ENCODE measurements around the gene CCDC88B. TPM values are rescaled to one million over a fixed set of nuclear protein-coding genes. Genes with fewer than 3 reads are reported as not detected.
A peak's percentile ranks its signal among the peaks of the same experiment; 100 is the strongest.

CCDC88B gene
- total and polyA plus RNA-seq, 2 of the 8 experiments (the other 6 are each of a cell fraction or from before 2014, with no cell fraction given): 5.9 to 12.5 TPM

DNA sequence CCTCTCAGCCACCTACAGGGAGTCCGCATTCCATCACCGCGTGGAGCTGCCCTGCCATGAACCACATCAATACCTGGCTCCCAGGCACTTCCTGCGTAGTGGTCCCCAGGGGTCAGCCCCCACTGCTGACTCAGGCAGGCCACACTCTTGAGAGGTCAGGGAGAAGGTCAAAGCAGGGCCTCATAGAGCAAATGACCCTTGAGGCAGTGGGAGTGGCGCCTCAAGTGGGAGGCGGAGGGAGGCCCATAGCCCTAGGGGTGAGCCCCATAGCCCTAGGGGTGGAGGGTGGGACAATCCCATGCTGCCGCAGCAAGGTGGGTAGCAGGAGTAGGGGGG is 17.1 kb upstream of the CCDC88B start:
- H3K9ac ChIP-seq (replicated peaks in 1 of 4; ENCODE audit: extremely low read depth in 1 of 4, low read depth in 3 of 4, low read length in 3 of 4): no peak overlapping the region
- CTCF ChIA-PET (ENCODE audit: partially characterized antibody): interaction anchor here (1.4 to 37.6 kb wide), 5 partner anchors 9 to 33 kb away, joined by 6 to 614 read pairs (median 22); partner anchors contain the start of genes CATSPERZ, ESRRA, PRDX5 and TRMT112
- H2BK12ac ChIP-seq (ENCODE audit: low read depth, low read length): no peak overlapping the region
- no peak overlapping the region for H2BK120ac ChIP-seq (replicated peaks; ENCODE audit: low read depth, low read length)
- no peak overlapping the region for H3K18ac ChIP-seq (ENCODE audit: extremely low read depth, low read length)
- H2BK15ac ChIP-seq (ENCODE audit: low read length): no peak overlapping the region
- H3K4me3 ChIP-seq (ENCODE audit: extremely low read depth in 1 of 4, insufficient read depth in 2 of 4, low read depth in 3 of 4, low read length in 4 of 4): no peak overlapping the region
- peaks cover 3% of the 10 kb centered on the region; the same call in 1 of the 2 replicates for H3K23me2 ChIP-seq (ENCODE audit: low read depth, low read length)
- no peak overlapping the region for H3K4ac ChIP-seq (replicated peaks; ENCODE audit: insufficient read length, low read depth, low read length)
- no peak overlapping the region for H4K5ac ChIP-seq (ENCODE audit: insufficient read length, low read depth, low read length)
- no peak overlapping the region for H2AFZ ChIP-seq (ENCODE audit: low read length)
- peaks cover 0 to 3% of the 10 kb centered on the region in 2 experiments for H4K20me1 ChIP-seq (replicated peaks in 1 of 2; ENCODE audit: control insufficient read depth in 1 of 2, insufficient read depth in 2 of 2, low read length in 2 of 2)
- H2BK20ac ChIP-seq (ENCODE audit: low read length): no peak overlapping the region
- no peak overlapping the region for H3K56ac ChIP-seq (replicated peaks; ENCODE audit: insufficient read length, low read depth, low read length)
- POLR2A ChIA-PET (ENCODE audit: partially characterized antibody): interaction anchor here (0.7 to 2.6 kb wide), 4 partner anchors 9 to 52 kb away, joined by 4 to 12 read pairs (median 6); no protein-coding TSS in a partner anchor
- 0 out of 2 replicates have a peak overlapping the region, but pooled peaks have one; percentile 10 for H2AK5ac ChIP-seq (ENCODE audit: low read depth, low read length)
- peaks cover 1 to 10% (median 5%) of the 10 kb centered on the region in 4 experiments; a peak in 6 of 7 replicates for H3K4me1 ChIP-seq (replicated peaks in 1 of 4; ENCODE audit: control insufficient read depth in 3 of 4, insufficient read depth in 4 of 4, low read length in 3 of 4)
- peaks cover 0 to 10% of the 10 kb centered on the region in 2 experiments; a peak in 1 of 4 replicates for H3K79me2 ChIP-seq (ENCODE audit: control insufficient read depth in 1 of 2, insufficient read depth in 2 of 2, low read length in 2 of 2)
- no peaks in the 10 kb centered on the region for H3K27me3 ChIP-seq (replicated peaks in 1 of 4; ENCODE audit: control insufficient read depth in 3 of 4, extremely low read depth in 1 of 4, insufficient read depth in 3 of 4, low read length in 3 of 4)
- no peak overlapping the region for H3K23ac ChIP-seq (ENCODE audit: insufficient read length)
- no peak overlapping the region for H3K4me2 ChIP-seq (ENCODE audit: insufficient read depth in 1 of 2, low read depth in 2 of 2, low read length in 2 of 2)
- H4K91ac ChIP-seq (replicated peaks; ENCODE audit: insufficient read length, low read length): no peak overlapping the region
- WGBS, 2 experiments (ENCODE audit: extremely low coverage in 1 of 2, insufficient coverage in 1 of 2, insufficient read length in 1 of 2, insufficient replicate concordance in 2 of 2, low coverage in 1 of 2, low lambda C conversion rate in 2 of 2, missing lambda C conversion rate in 1 of 2): 95% methylated on average over 7 of the region's 7 CpGs; no CpG with 5 or more reads in 1 of the 2 experiments
- FAIRE-seq (no peak), DNase-seq (ENCODE audit: low read depth in 1 of 2, low spot score in 2 of 2) (no peak)
- H3K9me3 ChIP-seq (ENCODE audit: insufficient read depth in 2 of 2, low read depth in 1 of 2, low read length in 1 of 2): no peaks in the 10 kb centered on the region
- H3K14ac ChIP-seq (ENCODE audit: insufficient read length): no peak overlapping the region
- peak overlapping the region; percentile 75; the same call in 1 of the 2 replicates for H2BK5ac ChIP-seq (ENCODE audit: low read depth, low read length)
- H3K36me3 ChIP-seq (ENCODE audit: control insufficient read depth in 2 of 4, insufficient read depth in 4 of 4, low read length in 3 of 4): peaks cover 0 to 16% (median 3%) of the 10 kb centered on the region in 4 experiments; a peak in 6 of 8 replicates
- H4K8ac ChIP-seq (ENCODE audit: extremely low read depth, insufficient read depth, low read length): no peak overlapping the region
- no peak overlapping the region for H3K27ac ChIP-seq (ENCODE audit: low read depth, low read length)
- H3K79me1 ChIP-seq (ENCODE audit: low read depth, low read length): 0 out of 2 replicates have a peak, but pooled peaks cover 5% of the 10 kb centered on the region
- TF ChIP-seq POLR2A (IDR thresholded peaks at IDR 0.05; ENCODE audit: control extremely low read depth in 1 of 2, low read depth in 2 of 2, low read length in 2 of 2): no peak
- no peak for TF ChIP-seq CHD1 (IDR thresholded peaks at IDR 0.05; ENCODE audit: low read depth, low read length)
- TF ChIP-seq HDAC6 (IDR thresholded peaks at IDR 0.05; ENCODE audit: low read depth, low read length): no peak
- TF ChIP-seq POLR2AphosphoS5 (IDR thresholded peaks at IDR 0.05; ENCODE audit: low read depth, low read length): no peak
- TF ChIP-seq CREB1 (IDR thresholded peaks at IDR 0.05): no peak
- TF ChIP-seq, protein P1, sequence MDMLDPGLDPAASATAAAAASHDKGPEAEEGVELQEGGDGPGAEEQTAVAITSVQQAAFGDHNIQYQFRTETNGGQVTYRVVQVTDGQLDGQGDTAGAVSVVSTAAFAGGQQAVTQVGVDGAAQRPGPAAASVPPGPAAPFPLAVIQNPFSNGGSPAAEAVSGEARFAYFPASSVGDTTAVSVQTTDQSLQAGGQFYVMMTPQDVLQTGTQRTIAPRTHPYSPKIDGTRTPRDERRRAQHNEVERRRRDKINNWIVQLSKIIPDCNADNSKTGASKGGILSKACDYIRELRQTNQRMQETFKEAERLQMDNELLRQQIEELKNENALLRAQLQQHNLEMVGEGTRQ (IDR thresholded peaks at IDR 0.05; ENCODE audit: low read length): no peak
- TF ChIP-seq BACH1 (IDR thresholded peaks at IDR 0.05; ENCODE audit: low read length): no peak
- no peak for TF ChIP-seq KDM1A (IDR thresholded peaks at IDR 0.05; ENCODE audit: borderline replicate concordance, low read length)
- no peak for TF ChIP-seq SIN3A (conservative IDR thresholded peaks at IDR 0.05 in 1 of 2, IDR thresholded peaks at IDR 0.05 in 1 of 2; ENCODE audit: low read depth in 1 of 2, low read length in 2 of 2)
- no peak for TF ChIP-seq JUN (IDR thresholded peaks at IDR 0.05; ENCODE audit: low read depth, low read length)
- TF ChIP-seq GABPA (IDR thresholded peaks at IDR 0.05; ENCODE audit: borderline replicate concordance, insufficient read depth, low read length): no peak
- no peak for TF ChIP-seq SP4 (IDR thresholded peaks at IDR 0.05; ENCODE audit: low read length)
- no peak for TF ChIP-seq SP2 (IDR thresholded peaks at IDR 0.05; ENCODE audit: low read length)

Measured in H1 (cell line).